K562 (cell line): Measurements from ENCODE around the gene HCN1. TPM values are rescaled to one million over a fixed set of nuclear protein-coding genes. Genes with fewer than 3 reads are reported as not detected.

Source experiments
- ATAC-seq: fragments of 200-7000 bp; cut with Tn5 transposase; 3 replicates; pipeline ENCODE4 v1.9.1; 2020; ENCODE audit warnings: moderate library complexity
- BruUV-seq: library from RNA; stranded (reverse); fragments of 400-500 nt; replicated peaks from 2 replicates; lab custom pipeline; 2021; lab: Mats Ljungman, UMichigan
- CTCF ChIA-PET: fragments of 300-600 bp; formaldehyde crosslinking; extraction: SDS; loops from one replicate; lab custom pipeline; 2021; ENCODE audit warnings: low intra/inter-chr PET ratio; lab: Yijun Ruan, JAX
- POLR2A ChIA-PET: fragments of 300-600, 350-650 bp; sonication (Branson Sonifier 250); formaldehyde crosslinking; extraction: SDS; loops from one replicate; lab custom pipeline; 2021; ENCODE audit warnings: antibody characterized with exemption, inconsistent platforms; lab: Yijun Ruan, JAX
- DNase-seq, 4 experiments: peaks; one replicate each; pipeline versions ENCODE4 v3.0.0 to v3.0.0-alpha.2; 2011 to 2018; ENCODE audit warnings: low spot score in 3 of 4, mixed read lengths in 3 of 4; ENCODE audit errors: extremely low read depth in 1 of 4
- FAIRE-seq: peaks from 2 replicates; lab custom pipeline; 2011; peaks lifted over from hg19 to GRCh38; lab: Jason Lieb, UNC
- H2AFZ ChIP-seq: 2 replicates; pipeline ENCODE4 v1.6.0; 2011; ENCODE audit warnings: low read depth, low read length, control low read depth, inconsistent platforms
- H3K27ac ChIP-seq: fragments of 200-600 bp; 3 replicates; pipeline ENCODE4 v1.8.0; 2011; ENCODE audit warnings: low read depth, mild to moderate bottlenecking, control low read depth, inconsistent platforms, low read length, moderate library complexity, mixed read lengths; ENCODE audit errors: extremely low read depth
- H3K27me3 ChIP-seq, 2 experiments: fragments of 300-600 bp in 1 of 2; 2 replicates in 1 of 2; 3 replicates in 1 of 2; pipeline versions ENCODE4 v1.6.0 to v1.8.0; 2011; ENCODE audit warnings: inconsistent platforms in 2 of 2, low read length in 2 of 2, mild to moderate bottlenecking in 1 of 2, mixed read lengths in 1 of 2, moderate library complexity in 1 of 2; ENCODE audit not compliant: control insufficient read depth in 2 of 2, insufficient read depth in 2 of 2
- H3K36me3 ChIP-seq: fragments of 300-600 bp; 3 replicates; pipeline ENCODE4 v1.8.0; 2011; ENCODE audit warnings: mild to moderate bottlenecking, low read length, inconsistent platforms; ENCODE audit not compliant: control insufficient read depth, insufficient read depth
- H3K4me1 ChIP-seq, 2 experiments: fragments of 200-600 bp in 1 of 2; replicated peaks in 1 of 2; 2 replicates in 1 of 2; 3 replicates in 1 of 2; pipeline versions ENCODE4 v1.5.1 to v1.8.0; 2011; ENCODE audit warnings: inconsistent platforms in 2 of 2, low read length in 2 of 2, mild to moderate bottlenecking in 1 of 2, mixed read lengths in 1 of 2, moderate library complexity in 1 of 2; ENCODE audit not compliant: control insufficient read depth in 2 of 2, insufficient read depth in 2 of 2
- H3K4me2 ChIP-seq: 2 replicates; pipeline ENCODE4 v1.6.1; 2011; ENCODE audit warnings: low read length, control low read depth, inconsistent platforms, mixed read lengths; ENCODE audit not compliant: insufficient read depth
- H3K4me3 ChIP-seq: fragments of 200-600 bp; sonication (generic), shearing (Covaris generic); 2 replicates; pipeline ENCODE4 v1.5.1; 2016; ENCODE audit warnings: control low read depth, inconsistent platforms
- H3K79me2 ChIP-seq: fragments of 200-600 bp; 3 replicates; pipeline ENCODE4 v1.8.0; 2011; ENCODE audit warnings: low read length, inconsistent platforms; ENCODE audit not compliant: control insufficient read depth, insufficient read depth
- H3K9ac ChIP-seq, 2 experiments: 2 replicates each; pipeline versions ENCODE4 v1.6.0 to v1.6.1; 2011; ENCODE audit warnings: low read depth in 2 of 2, low read length in 2 of 2, control low read depth in 1 of 2, inconsistent platforms in 1 of 2, mild to moderate bottlenecking in 1 of 2, mixed read lengths in 1 of 2; ENCODE audit not compliant: insufficient read depth in 1 of 2
- H3K9me1 ChIP-seq: one replicate; pipeline ENCODE4 v1.6.0; 2011; ENCODE audit warnings: inconsistent platforms, mild to moderate bottlenecking, low read length, moderate library complexity; ENCODE audit not compliant: control insufficient read depth, insufficient read depth
- H3K9me3 ChIP-seq: replicated peaks from 2 replicates; pipeline ENCODE4 v1.5.1; 2011; ENCODE audit warnings: low read depth, low read length, inconsistent platforms; ENCODE audit not compliant: control insufficient read depth, insufficient read depth
- H4K20me1 ChIP-seq: replicated peaks from 2 replicates; pipeline ENCODE4 v1.6.1; 2011; ENCODE audit warnings: low read length, inconsistent platforms, mixed read lengths; ENCODE audit not compliant: control insufficient read depth, insufficient read depth
- NFXL1 ChIP-seq: fragments of 450-650 bp; formaldehyde crosslinking; IDR thresholded peaks from 2 replicates; pipeline ENCODE4 v1.4.0; 2021; ENCODE audit warnings: mild to moderate bottlenecking
- SMC3 ChIP-seq: conservative IDR thresholded peaks from 2 replicates; pipeline ENCODE4 v1.6.1; 2011; ENCODE audit warnings: low read depth, low read length, improper control_type of control experiment; ENCODE audit not compliant: insufficient read depth
- SNIP1 ChIP-seq: fragments of 450-650 bp; IDR thresholded peaks from 2 replicates; pipeline ENCODE4 v1.7.1; 2017; ENCODE audit warnings: low read depth, mild to moderate bottlenecking
- UBTF ChIP-seq, 2 experiments: IDR thresholded peaks; 2 replicates each; pipeline ENCODE4 v1.6.1; 2012; ENCODE audit warnings: improper control_type of control experiment in 2 of 2, low read depth in 2 of 2, low read length in 2 of 2, borderline replicate concordance in 1 of 2
- ZNF717 ChIP-seq: fragments of 250-450 bp; sonication (Bioruptor Pico); IDR thresholded peaks from 2 replicates; pipeline ENCODE4 v1.5.0; 2021
- WGBS: fragments of 100-300 bp; shearing (Covaris generic); methylation state at CpG from one replicate; pipeline ENCODE4 v1.1.6; 2016; ENCODE audit warnings: low coverage, mixed read lengths; ENCODE audit not compliant: insufficient coverage; ENCODE audit errors: missing lambda C conversion rate; 5-methylcytosine and 5-hydroxymethylcytosine counted together
- in situ Hi-C: fragments of 300-500 bp; cut with MboI; formaldehyde crosslinking; loops from 4 replicates; pipeline ENCODE4 v1.15.0; 2018; ENCODE audit warnings: inconsistent platforms, mixed read lengths
- intact Hi-C: fragments of 100-400 bp; cut with micrococcal nuclease; formaldehyde crosslinking; loops from 2 replicates; pipeline ENCODE4 v1.14.2; 2022
- polyA plus RNA-seq, 8 experiments: library from polyadenylated mRNA; depleted of rRNA in 4 of 8; stranded (reverse) in 5 of 8; unstranded in 3 of 8; fragments of >200 nt; fragmentation: Nextera tagmentation in 2 of 8; fragmentation: Illumina TruSeq in 1 of 8; extraction: Ambion mirVana in 2 of 8; extraction: Trizol in 1 of 8; gene quantifications; 2 replicates each; pipeline versions ENCODE4 v1.2.1 to v1.2.3, GENCODE V29; 2011 to 2014; ENCODE audit warnings: inconsistent platforms in 1 of 8, missing spikeins in 1 of 8
- total RNA-seq, 7 experiments: library from RNA; depleted of rRNA in 6 of 7; stranded (reverse); fragments of >200 nt in 6 of 7; fragmentation: Illumina TruSeq in 2 of 7; extraction: Trizol in 2 of 7; gene quantifications; 2 replicates each; pipeline versions ENCODE4 v1.2.1 to v1.2.3, GENCODE V29; 2011 to 2021; ENCODE audit warnings: low replicate concordance in 1 of 7
- TF ChIP-seq, protein P1 (sequence below), 2 experiments: fragments of 450-650 bp; IDR thresholded peaks; 2 replicates each; pipeline ENCODE4 v1.6.1; 2016

The HCN1 gene
- total and polyA plus RNA-seq, 9 of the 15 experiments (the other 6 are each of a cell fraction or from before 2014, with no cell fraction given): not detected

GRCh38 chr5:45261125-45261524 is 435.1 kb downstream of the HCN1 start (continued):
- TF ChIP-seq UBTF (IDR thresholded peaks at IDR 0.05; ENCODE audit: borderline replicate concordance in 1 of 2, low read depth in 2 of 2, low read length in 2 of 2) (no peak), NFXL1 (CRISPR knock-in tag) (no peak)
- TF ChIP-seq, protein P1, sequence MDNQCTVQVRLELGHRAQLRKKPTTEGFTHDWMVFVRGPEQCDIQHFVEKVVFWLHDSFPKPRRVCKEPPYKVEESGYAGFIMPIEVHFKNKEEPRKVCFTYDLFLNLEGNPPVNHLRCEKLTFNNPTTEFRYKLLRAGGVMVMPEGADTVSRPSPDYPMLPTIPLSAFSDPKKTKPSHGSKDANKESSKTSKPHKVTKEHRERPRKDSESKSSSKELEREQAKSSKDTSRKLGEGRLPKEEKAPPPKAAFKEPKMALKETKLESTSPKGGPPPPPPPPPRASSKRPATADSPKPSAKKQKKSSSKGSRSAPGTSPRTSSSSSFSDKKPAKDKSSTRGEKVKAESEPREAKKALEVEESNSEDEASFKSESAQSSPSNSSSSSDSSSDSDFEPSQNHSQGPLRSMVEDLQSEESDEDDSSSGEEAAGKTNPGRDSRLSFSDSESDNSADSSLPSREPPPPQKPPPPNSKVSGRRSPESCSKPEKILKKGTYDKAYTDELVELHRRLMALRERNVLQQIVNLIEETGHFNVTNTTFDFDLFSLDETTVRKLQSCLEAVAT (IDR thresholded peaks at IDR 0.05): no peak

GRCh38 chr5:45260292-45260691 is 435.9 kb downstream of the HCN1 start:
- Histone ChIP-seq H3K4me2 (no peak overlapping the region), H4K20me1 (no peaks in the 10 kb centered on the region), H2AFZ (no peak overlapping the region), H3K9ac (no peak overlapping the region), H3K4me3 (no peak overlapping the region), H3K9me1 (no peaks in the 10 kb centered on the region), H3K27ac (no peak overlapping the region), H3K9me3 (no peaks in the 10 kb centered on the region), H3K4me1 (peaks cover 0 to 5% of the 10 kb centered on the region in 2 experiments; a peak in 1 of 5 replicates), H3K27me3 (no peaks in the 10 kb centered on the region), H3K36me3 (no peaks in the 10 kb centered on the region), H3K79me2 (no peaks in the 10 kb centered on the region)
- ATAC-seq (no peak), DNase-seq (no peak), FAIRE-seq (no peak)
- in situ Hi-C loops: no loop called here
- intact Hi-C loops: no loop called here
- CTCF ChIA-PET: no interaction called here
- TF ChIP-seq SMC3: no peak
- TF ChIP-seq ZNF717 (CRISPR knock-in tag): no peak
- TF ChIP-seq SNIP1: no peak
- no TSS peak for BruUV-seq
- 0% methylated on average over 3 of the region's 3 CpGs for WGBS
- POLR2A ChIA-PET: no interaction called here
